Upper lobe of left lung (tissue), 6 donors: ENCODE results near the gene NLRP1. TPM values are rescaled to one million over a fixed set of nuclear protein-coding genes. Genes with fewer than 3 reads are reported as not detected.

Experiments
- ATAC-seq, 2 donors: fragments of 200-7000 bp; cut with Tn5 transposase; one replicate each; pipeline ENCODE4 v1.9.1; 2022; ENCODE audit warnings: mild to moderate bottlenecking in 2 of 2, moderate library complexity in 2 of 2; ENCODE audit not compliant: low FRiP score in 2 of 2
- DNase-seq, 2 donors: peaks; one replicate each; pipeline ENCODE4 v3.0.0-alpha.2; 2019 to 2020
- H3K27ac ChIP-seq, 4 donors: fragments of 200-600 bp; sonication (generic); one replicate each; pipeline ENCODE4 v1.5.1; 2016 to 2019
- H3K27me3 ChIP-seq, 4 donors: fragments of 200-600 bp; sonication (generic); one replicate each; pipeline ENCODE4 v1.5.1; 2017 to 2019
- H3K36me3 ChIP-seq, 4 donors: fragments of 200-600 bp; sonication (generic); one replicate each; pipeline ENCODE4 v1.5.1; 2016 to 2019
- H3K4me1 ChIP-seq, 4 donors: fragments of 200-600 bp; sonication (generic); one replicate each; pipeline ENCODE4 v1.5.1; 2018 to 2019
- H3K4me3 ChIP-seq, 4 donors: fragments of 200-600 bp; sonication (generic); one replicate each; pipeline ENCODE4 v1.5.1; 2017 to 2019; ENCODE audit warnings: mild to moderate bottlenecking in 2 of 4, moderate library complexity in 1 of 4
- H3K9me3 ChIP-seq, 4 donors: fragments of 200-600 bp; sonication (generic); one replicate each; pipeline ENCODE4 v1.5.1; 2018 to 2019
- CTCF ChIP-seq, 6 experiments: fragments of 450-650 bp in 4 of 6; fragments of 200-600 bp in 2 of 6; sonication (generic) in 2 of 6; IDR thresholded peaks; one replicate each; pipeline ENCODE4 v1.5.1; 2016 to 2019; ENCODE audit warnings: antibody characterized with exemption in 6 of 6
- EP300 ChIP-seq, 4 donors: sonication (generic); formaldehyde crosslinking; IDR thresholded peaks; one replicate each; pipeline ENCODE4 v1.5.1; 2017; ENCODE audit warnings: antibody characterized with exemption in 4 of 4, control low read depth in 2 of 4
- POLR2A ChIP-seq, 4 donors: fragments of 450-650 bp; IDR thresholded peaks; one replicate each; pipeline ENCODE4 v1.5.1; 2016 to 2017; ENCODE audit warnings: antibody characterized with exemption in 4 of 4, mild to moderate bottlenecking in 2 of 4
- POLR2AphosphoS5 ChIP-seq, 2 donors: sonication (generic); formaldehyde crosslinking; IDR thresholded peaks; one replicate each; pipeline ENCODE4 v1.5.1; 2017; ENCODE audit warnings: antibody characterized with exemption in 2 of 2
- WGBS, 2 donors: methylation state at CpG; one replicate each; pipeline ENCODE4 v1.1.5; 2017 to 2018; 5-methylcytosine and 5-hydroxymethylcytosine counted together
- total RNA-seq, 6 donors: library from RNA; depleted of rRNA in 4 of 6; stranded (reverse); fragments of >200 nt in 4 of 6; gene quantifications; one replicate each; pipeline versions ENCODE4 v1.1.0 to v1.2.1, GENCODE V29; 2016 to 2021
- donor health status: DM: no; HTN: no; CAD: no; lungs with moderate emphysema.
- donor health status: DM: no; HTN: yes; CAD: no; lungs with severe emphysema.

Gene NLRP1
- total RNA-seq, 6 donors from 2014 or later, result 24.3 to 137 (median 41.5) TPM

- no peak for DNase-seq
- no peak overlapping the region for H3K27ac ChIP-seq
- no peak overlapping the region for H3K4me3 ChIP-seq
- no peaks in the 10 kb centered on the region for H3K36me3 ChIP-seq
- no peaks in the 10 kb centered on the region for H3K27me3 ChIP-seq
- ATAC-seq, result no peak
- H3K4me1 ChIP-seq, result no peaks in the 10 kb centered on the region
- TF ChIP-seq EP300 (IDR thresholded peaks at IDR 0.05) (no peak), POLR2A (IDR thresholded peaks at IDR 0.05) (no peak), CTCF (IDR thresholded peaks at IDR 0.05) (no peak), POLR2AphosphoS5 (IDR thresholded peaks at IDR 0.05) (no peak)
- peaks cover 0 to 9% (median 0%) of the 10 kb centered on the region in 4 donors for H3K9me3 ChIP-seq
- WGBS, 2 donors, result 52 to 64% methylated on average over 3 to 4 of the region's 4 CpGs
Measured at GRCh38 chr17:5605452-5605851, 21.1 kb upstream of the NLRP1 start.

- H3K27me3 ChIP-seq, result peaks cover 0 to 4% (median 0%) of the 10 kb centered on the region in 4 donors
- H3K4me3 ChIP-seq, result no peak overlapping the region
- H3K27ac ChIP-seq, result no peak overlapping the region
- ATAC-seq (no peak), DNase-seq (no peak)
- H3K36me3 ChIP-seq, result no peaks in the 10 kb centered on the region
- no peak for TF ChIP-seq CTCF (IDR thresholded peaks at IDR 0.05)
- no peak for TF ChIP-seq EP300 (IDR thresholded peaks at IDR 0.05)
- no peak for TF ChIP-seq POLR2A (IDR thresholded peaks at IDR 0.05)
- TF ChIP-seq POLR2AphosphoS5 (IDR thresholded peaks at IDR 0.05), result no peak
- no peaks in the 10 kb centered on the region for H3K4me1 ChIP-seq
- peaks cover 0 to under 1% (median 0%) of the 10 kb centered on the region in 4 donors for H3K9me3 ChIP-seq
Measured at GRCh38 chr17:5600041-5600440, 15.7 kb upstream of the NLRP1 start.

- TF ChIP-seq CTCF (IDR thresholded peaks at IDR 0.05) (no peak), EP300 (IDR thresholded peaks at IDR 0.05) (no peak), POLR2AphosphoS5 (IDR thresholded peaks at IDR 0.05) (no peak), POLR2A (IDR thresholded peaks at IDR 0.05) (no peak)
- Histone ChIP-seq H3K4me1 (no peaks in the 10 kb centered on the region), H3K36me3 (no peaks in the 10 kb centered on the region), H3K4me3 (no peak overlapping the region), H3K9me3 (no peaks in the 10 kb centered on the region), H3K27ac (no peak overlapping the region), H3K27me3 (peaks cover 0 to 4% (median 0%) of the 10 kb centered on the region in 4 donors)
- ATAC-seq, result no peak
- WGBS, 2 donors, result 37 to 41% methylated on average over 6 of the region's 6 CpGs
- no peak for DNase-seq
Measured at GRCh38 chr17:5598457-5598856, 14.1 kb upstream of the NLRP1 start.

- H3K36me3 ChIP-seq, result no peaks in the 10 kb centered on the region
- no peaks in the 10 kb centered on the region for H3K9me3 ChIP-seq
- peaks cover 0 to 4% (median 0%) of the 10 kb centered on the region in 4 donors for H3K27me3 ChIP-seq
- WGBS, 2 donors, result 86 to 90% methylated on average over 2 of the region's 2 CpGs
- DNase-seq (no peak), ATAC-seq (no peak)
- no peak for TF ChIP-seq POLR2AphosphoS5 (IDR thresholded peaks at IDR 0.05)
- no peak for TF ChIP-seq EP300 (IDR thresholded peaks at IDR 0.05)
- TF ChIP-seq POLR2A (IDR thresholded peaks at IDR 0.05), result no peak
- no peak for TF ChIP-seq CTCF (IDR thresholded peaks at IDR 0.05)
- no peak overlapping the region for H3K4me3 ChIP-seq
- H3K4me1 ChIP-seq, result no peaks in the 10 kb centered on the region
- no peak overlapping the region for H3K27ac ChIP-seq
Measured at GRCh38 chr17:5596421-5596820, 12.1 kb upstream of the NLRP1 start.

- H3K4me3 ChIP-seq, result no peak overlapping the region
- TF ChIP-seq EP300 (IDR thresholded peaks at IDR 0.05) (no peak), CTCF (IDR thresholded peaks at IDR 0.05) (no peak), POLR2A (IDR thresholded peaks at IDR 0.05) (no peak), POLR2AphosphoS5 (IDR thresholded peaks at IDR 0.05) (no peak)
- peaks cover 0 to 4% (median 0%) of the 10 kb centered on the region in 4 donors for H3K27me3 ChIP-seq
- H3K36me3 ChIP-seq, result no peaks in the 10 kb centered on the region
- no peaks in the 10 kb centered on the region for H3K4me1 ChIP-seq
- DNase-seq, result no peak
- no peak overlapping the region for H3K27ac ChIP-seq
- no peak for ATAC-seq
- no peaks in the 10 kb centered on the region for H3K9me3 ChIP-seq
- 47 to 52% methylated on average over 7 of the region's 7 CpGs for WGBS, 2 donors
Measured at GRCh38 chr17:5595831-5596230, 11.5 kb upstream of the NLRP1 start.
